GM13976 (cell line): Measurements from ENCODE around the gene MKRN2.

Experiments
- DNase-seq: peaks from one replicate; pipeline ENCODE4 v3.0.0; 2012; ENCODE audit warnings: low spot score
- in situ Hi-C: fragments of 300-500 bp; cut with MboI; formaldehyde crosslinking; loops from one replicate; pipeline ENCODE4 v1.12.0; 2022; ENCODE audit warnings: low sequenced_read_pairs, mixed read lengths, inconsistent platforms; ENCODE audit not compliant: unreplicated experiment
- TF ChIP-seq, protein P1 (sequence below): IDR thresholded peaks from 2 replicates; pipeline ENCODE4 v1.5.1; 2012; ENCODE audit warnings: borderline replicate concordance, mild to moderate bottlenecking; ENCODE audit not compliant: insufficient read depth; ENCODE audit errors: extremely low read depth, missing control alignments, control extremely low read depth

The MKRN2 gene

DNA sequence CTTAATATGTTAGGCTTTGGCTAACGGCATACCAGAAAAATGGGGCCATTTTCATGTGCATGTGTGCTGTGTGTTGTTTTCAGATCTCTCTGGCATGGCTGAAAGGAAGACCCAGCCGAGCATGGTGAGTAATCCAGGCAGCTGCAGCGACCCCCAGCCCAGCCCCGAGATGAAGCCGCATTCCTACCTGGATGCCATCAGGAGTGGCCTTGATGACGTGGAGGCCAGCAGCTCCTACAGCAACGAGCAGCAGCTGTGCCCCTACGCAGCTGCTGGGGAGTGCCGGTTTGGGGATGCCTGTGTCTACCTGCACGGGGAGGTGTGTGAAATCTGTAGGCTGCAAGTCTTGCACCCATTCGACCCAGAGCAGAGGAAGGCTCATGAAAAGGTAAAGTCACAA, 15.1 kb downstream of the MKRN2 start:
- TF ChIP-seq, protein P1, sequence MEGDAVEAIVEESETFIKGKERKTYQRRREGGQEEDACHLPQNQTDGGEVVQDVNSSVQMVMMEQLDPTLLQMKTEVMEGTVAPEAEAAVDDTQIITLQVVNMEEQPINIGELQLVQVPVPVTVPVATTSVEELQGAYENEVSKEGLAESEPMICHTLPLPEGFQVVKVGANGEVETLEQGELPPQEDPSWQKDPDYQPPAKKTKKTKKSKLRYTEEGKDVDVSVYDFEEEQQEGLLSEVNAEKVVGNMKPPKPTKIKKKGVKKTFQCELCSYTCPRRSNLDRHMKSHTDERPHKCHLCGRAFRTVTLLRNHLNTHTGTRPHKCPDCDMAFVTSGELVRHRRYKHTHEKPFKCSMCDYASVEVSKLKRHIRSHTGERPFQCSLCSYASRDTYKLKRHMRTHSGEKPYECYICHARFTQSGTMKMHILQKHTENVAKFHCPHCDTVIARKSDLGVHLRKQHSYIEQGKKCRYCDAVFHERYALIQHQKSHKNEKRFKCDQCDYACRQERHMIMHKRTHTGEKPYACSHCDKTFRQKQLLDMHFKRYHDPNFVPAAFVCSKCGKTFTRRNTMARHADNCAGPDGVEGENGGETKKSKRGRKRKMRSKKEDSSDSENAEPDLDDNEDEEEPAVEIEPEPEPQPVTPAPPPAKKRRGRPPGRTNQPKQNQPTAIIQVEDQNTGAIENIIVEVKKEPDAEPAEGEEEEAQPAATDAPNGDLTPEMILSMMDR, result no peak
- in situ Hi-C loops, result no loop called here
- DNase-seq, result no peak

DNA sequence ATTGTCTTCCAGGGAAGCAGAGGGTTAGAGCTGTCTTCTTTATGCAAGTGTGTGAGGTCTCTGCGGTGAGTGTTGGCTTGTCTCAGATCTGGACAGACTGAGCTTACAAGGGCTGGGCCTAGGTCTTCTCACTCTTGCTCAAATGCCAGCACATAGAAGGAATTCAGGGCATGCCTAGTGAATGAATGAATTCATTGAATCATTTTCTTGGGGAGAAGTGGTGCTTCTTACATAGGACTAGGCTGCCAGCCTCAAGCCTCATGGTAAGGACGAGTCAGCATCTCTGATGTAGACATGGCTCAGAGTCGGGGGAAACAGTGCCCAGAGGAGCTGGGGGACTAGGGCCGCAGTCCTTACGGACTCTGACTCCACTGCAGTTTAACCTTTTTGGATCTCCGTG, 17.2 kb downstream of the MKRN2 start:
- in situ Hi-C loops, result no loop called here
- DNase-seq, result no peak
- TF ChIP-seq, protein P1, result no peak

DNA sequence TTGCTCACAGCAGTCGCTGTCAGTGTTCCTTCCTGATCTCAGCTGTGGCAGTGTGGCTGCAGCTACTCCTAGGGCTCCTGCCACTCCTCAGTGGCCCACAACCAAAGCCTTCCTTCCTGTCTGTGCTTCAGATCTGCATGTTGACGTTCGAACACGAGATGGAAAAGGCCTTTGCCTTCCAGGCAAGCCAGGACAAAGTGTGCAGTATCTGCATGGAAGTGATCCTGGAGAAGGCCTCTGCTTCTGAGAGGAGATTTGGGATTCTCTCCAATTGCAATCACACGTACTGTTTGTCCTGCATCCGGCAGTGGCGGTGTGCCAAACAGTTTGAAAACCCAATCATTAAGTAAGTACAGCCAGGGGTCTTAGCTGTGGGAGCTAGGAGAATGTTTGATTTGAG, 17.8 kb downstream of the MKRN2 start:
- no peak for DNase-seq
- in situ Hi-C loops, result no loop called here
- TF ChIP-seq, protein P1, result no peak

DNA sequence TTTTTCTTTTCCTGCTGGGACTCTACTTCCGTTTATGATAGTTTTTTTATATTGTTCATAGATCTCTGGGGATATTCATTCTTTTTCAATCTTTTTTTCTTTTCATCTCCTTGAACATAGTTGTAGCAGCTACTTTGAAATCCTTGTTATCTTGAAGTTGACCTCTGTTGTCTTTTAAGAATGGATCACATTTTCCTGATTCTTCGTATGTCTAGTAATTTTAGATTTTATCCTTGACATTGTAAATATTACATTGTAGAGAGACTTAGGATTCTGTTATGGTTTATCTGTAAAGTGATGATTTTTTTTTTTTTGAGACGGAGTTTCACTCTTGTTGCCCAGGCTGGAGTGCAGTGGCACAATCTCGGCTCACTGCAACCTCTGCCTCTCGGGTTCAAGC, 20.5 kb downstream of the MKRN2 start:
- DNase-seq, result no peak
- TF ChIP-seq, protein P1, result no peak
- in situ Hi-C loops, result no loop called here

DNA sequence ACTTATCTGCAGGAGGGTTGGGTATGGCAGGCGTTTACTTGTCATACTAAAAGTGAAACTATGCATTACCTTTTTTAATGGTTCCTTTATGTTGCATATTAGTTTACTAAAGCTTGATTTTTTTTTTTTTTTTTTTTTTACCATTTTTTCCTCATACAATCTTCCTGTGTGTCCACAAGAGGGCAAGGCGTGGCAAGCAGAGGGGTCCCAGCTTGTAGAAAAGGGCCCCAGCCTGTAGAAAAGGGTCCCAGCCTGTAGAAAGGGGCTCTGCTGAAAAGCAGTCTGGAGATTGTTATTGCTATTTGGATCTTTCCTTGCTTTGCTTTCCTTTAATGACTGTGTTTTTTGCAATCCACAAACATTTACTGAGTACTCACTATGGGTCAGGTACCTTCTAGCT, 21.9 kb downstream of the MKRN2 start:
- DNase-seq, result no peak
- TF ChIP-seq, protein P1, result no peak
- in situ Hi-C loops, result no loop called here

DNA sequence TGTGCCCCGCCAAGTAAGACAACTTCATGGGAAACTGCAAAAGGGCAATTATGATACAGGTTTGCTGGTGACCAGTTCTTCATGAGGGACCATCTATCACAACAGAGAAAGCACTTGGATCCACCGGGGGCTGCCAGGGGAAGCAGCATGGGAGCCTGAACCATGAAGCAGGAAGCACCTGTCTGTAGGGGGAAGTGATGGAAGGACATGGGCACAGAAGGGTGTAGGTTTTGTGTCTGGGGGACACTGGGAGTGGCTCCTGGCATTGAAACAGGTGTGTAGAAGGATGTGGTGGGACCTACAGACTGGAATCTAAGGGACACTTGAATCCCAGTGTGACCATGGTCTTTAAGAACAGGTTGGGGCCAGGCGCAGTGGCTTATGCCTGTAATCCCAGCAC, 22.6 kb downstream of the MKRN2 start:
- DNase-seq, result no peak
- in situ Hi-C loops, result no loop called here
- TF ChIP-seq, protein P1, result no peak

DNA sequence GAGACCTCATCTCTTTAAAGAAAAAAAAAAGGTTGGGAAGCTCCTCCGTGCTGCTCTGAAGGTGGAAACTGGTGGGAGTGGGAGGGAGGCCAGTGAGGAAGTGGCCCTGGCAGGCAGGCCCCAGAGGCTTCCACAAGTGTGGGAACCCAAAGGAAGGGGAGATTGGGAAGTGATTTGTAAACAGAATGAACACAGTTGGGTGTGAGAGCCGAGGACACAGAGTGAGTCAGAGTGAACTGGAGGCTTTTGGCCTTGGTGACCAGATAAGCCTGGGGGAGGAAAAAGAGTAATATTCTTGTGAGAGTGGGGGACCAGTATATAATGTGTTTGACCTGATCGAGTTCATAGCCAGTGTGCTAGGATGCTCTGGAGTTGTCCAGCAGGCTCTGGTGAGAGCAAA, 23.0 kb downstream of the MKRN2 start:
- no peak for DNase-seq
- in situ Hi-C loops, result no loop called here
- TF ChIP-seq, protein P1, result no peak
